ENCODE data around the gene ERF. TPM values are rescaled to one million over a fixed set of nuclear protein-coding genes. Genes with fewer than 3 reads are reported as not detected.

ERF gene
- total and polyA plus RNA-seq, 2 of the 8 experiments (the other 6 are each of a cell fraction or from before 2014, with no cell fraction given), result 43.7 to 62.7 TPM

GRCh38 chr19:42272535-42272897 is 17.6 kb upstream of the ERF start:
- Histone ChIP-seq H2AK5ac (ENCODE audit: low read depth, low read length) (no peak overlapping the region), H2BK120ac (replicated peaks; ENCODE audit: low read depth, low read length) (no peak overlapping the region), H2BK20ac (ENCODE audit: low read length) (no peak overlapping the region), H3K4me1 (replicated peaks in 1 of 4; ENCODE audit: control insufficient read depth in 3 of 4, insufficient read depth in 4 of 4, low read length in 3 of 4) (peaks cover 2 to 20% (median 10%) of the 10 kb centered on the region in 4 experiments), H3K27ac (ENCODE audit: low read depth, low read length) (no peak overlapping the region), H3K4me3 (ENCODE audit: extremely low read depth in 1 of 4, insufficient read depth in 2 of 4, low read depth in 3 of 4, low read length in 4 of 4) (no peak overlapping the region), H3K79me1 (ENCODE audit: low read depth, low read length) (peaks cover 5% of the 10 kb centered on the region), H3K14ac (ENCODE audit: insufficient read length) (no peak overlapping the region), H4K5ac (ENCODE audit: insufficient read length, low read depth, low read length) (no peak overlapping the region), H3K27me3 (replicated peaks in 1 of 4; ENCODE audit: control insufficient read depth in 3 of 4, extremely low read depth in 1 of 4, insufficient read depth in 3 of 4, low read length in 3 of 4) (no peaks in the 10 kb centered on the region), H3K23me2 (ENCODE audit: low read depth, low read length) (peaks cover 10% of the 10 kb centered on the region; the same call in 1 of the 2 replicates), H2BK15ac (ENCODE audit: low read length) (no peak overlapping the region), H3K36me3 (ENCODE audit: control insufficient read depth in 2 of 4, insufficient read depth in 4 of 4, low read length in 3 of 4) (peaks cover 0 to 15% (median 5%) of the 10 kb centered on the region in 4 experiments; a peak in 2 of 8 replicates), H3K9me3 (ENCODE audit: insufficient read depth in 2 of 2, low read depth in 1 of 2, low read length in 1 of 2) (no peaks in the 10 kb centered on the region), H3K79me2 (ENCODE audit: control insufficient read depth in 1 of 2, insufficient read depth in 2 of 2, low read length in 2 of 2) (peaks cover 0 to 9% of the 10 kb centered on the region in 2 experiments; a peak in 1 of 4 replicates), H2BK12ac (ENCODE audit: low read depth, low read length) (no peak overlapping the region), H4K91ac (replicated peaks; ENCODE audit: insufficient read length, low read length) (no peak overlapping the region), H3K4me2 (ENCODE audit: insufficient read depth in 1 of 2, low read depth in 2 of 2, low read length in 2 of 2) (no peak overlapping the region), H3K23ac (ENCODE audit: insufficient read length) (no peak overlapping the region), H2BK5ac (ENCODE audit: low read depth, low read length) (no peak overlapping the region), H4K20me1 (replicated peaks in 1 of 2; ENCODE audit: control insufficient read depth in 1 of 2, insufficient read depth in 2 of 2, low read length in 2 of 2) (peaks cover 0 to 8% of the 10 kb centered on the region in 2 experiments), H3K18ac (ENCODE audit: extremely low read depth, low read length) (no peak overlapping the region), H2AFZ (ENCODE audit: low read length) (no peak overlapping the region), H3K4ac (replicated peaks; ENCODE audit: insufficient read length, low read depth, low read length) (no peak overlapping the region), H3K9ac (replicated peaks in 1 of 4; ENCODE audit: extremely low read depth in 1 of 4, low read depth in 3 of 4, low read length in 3 of 4) (no peak overlapping the region), H3K56ac (replicated peaks; ENCODE audit: insufficient read length, low read depth, low read length) (no peak overlapping the region), H4K8ac (ENCODE audit: extremely low read depth, insufficient read depth, low read length) (no peak overlapping the region; the same call in 1 of the 2 replicates)
- DNase-seq (ENCODE audit: low read depth in 1 of 2, low spot score in 2 of 2) (no peak), FAIRE-seq (no peak)
- ChIA-PET CTCF (ENCODE audit: partially characterized antibody) (interaction anchor here (1.4 kb wide), 1 partner anchor 27 kb away, joined by 3 read pairs; no protein-coding TSS in a partner anchor), POLR2A (ENCODE audit: partially characterized antibody) (interaction anchor here (1.1 to 4.1 kb wide), 2 partner anchors 8 to 10 kb away, joined by 4 to 27 read pairs; no protein-coding TSS in a partner anchor)
- WGBS, 2 experiments (ENCODE audit: extremely low coverage in 1 of 2, insufficient coverage in 1 of 2, insufficient read length in 1 of 2, insufficient replicate concordance in 2 of 2, low coverage in 1 of 2, low lambda C conversion rate in 2 of 2, missing lambda C conversion rate in 1 of 2), result 94% methylated on average over 9 of the region's 9 CpGs; no CpG with 5 or more reads in 1 of the 2 experiments
- TF ChIP-seq CTCF (IDR thresholded peaks at IDR 0.05; ENCODE audit: control extremely low read depth in 1 of 3, insufficient read depth in 1 of 3, low read depth in 1 of 3, low read length in 3 of 3), result no peak
- TF ChIP-seq ASH2L (IDR thresholded peaks at IDR 0.05; ENCODE audit: low read length), result no peak
